ENCODE measurements around the gene SOX5. TPM values are rescaled to one million over a fixed set of nuclear protein-coding genes. Genes with fewer than 3 reads are reported as not detected.

SOX5 gene
- polyA plus RNA-seq, 4 donors: 0.81 to 5.1 (median 1.3) TPM; not detected in 1

GRCh38 chr12:23581913-23582312 is 367.6 kb downstream of the SOX5 start:
- no peaks in the 10 kb centered on the region for H3K36me3 ChIP-seq (ENCODE audit: control insufficient read depth in 3 of 3, insufficient read depth in 2 of 3, low read depth in 1 of 3, low read length in 3 of 3)
- 87 to 94% (median 89%) methylated on average over 3 of the region's 3 CpGs for WGBS, 3 donors
- H3K9me3 ChIP-seq (ENCODE audit: control insufficient read depth in 2 of 2, insufficient read depth in 1 of 2, low read depth in 1 of 2, low read length in 1 of 2): no peaks in the 10 kb centered on the region
- FAIRE-seq: no peak
- no peak overlapping the region for H3K27ac ChIP-seq (ENCODE audit: low read depth in 1 of 3, low read length in 2 of 3)
- no peak overlapping the region for H3K4me3 ChIP-seq (ENCODE audit: low read depth in 1 of 3, low read length in 3 of 3)
- H3K4me1 ChIP-seq (ENCODE audit: control insufficient read depth in 3 of 3, insufficient read depth in 2 of 3, low read depth in 1 of 3, low read length in 2 of 3): no peaks in the 10 kb centered on the region
- no peak for DNase-seq
- no peaks in the 10 kb centered on the region for H3K27me3 ChIP-seq (ENCODE audit: control insufficient read depth in 3 of 3, insufficient read depth in 3 of 3, low read length in 3 of 3)

GRCh38 chr12:23579257-23579656 is 370.2 kb downstream of the SOX5 start:
- Histone ChIP-seq H3K9me3 (ENCODE audit: control insufficient read depth in 2 of 2, insufficient read depth in 1 of 2, low read depth in 1 of 2, low read length in 1 of 2) (no peaks in the 10 kb centered on the region), H3K4me3 (ENCODE audit: low read depth in 1 of 3, low read length in 3 of 3) (no peak overlapping the region), H3K27ac (ENCODE audit: low read depth in 1 of 3, low read length in 2 of 3) (no peak overlapping the region), H3K36me3 (ENCODE audit: control insufficient read depth in 3 of 3, insufficient read depth in 2 of 3, low read depth in 1 of 3, low read length in 3 of 3) (no peaks in the 10 kb centered on the region), H3K27me3 (ENCODE audit: control insufficient read depth in 3 of 3, insufficient read depth in 3 of 3, low read length in 3 of 3) (no peaks in the 10 kb centered on the region), H3K4me1 (ENCODE audit: control insufficient read depth in 3 of 3, insufficient read depth in 2 of 3, low read depth in 1 of 3, low read length in 2 of 3) (no peaks in the 10 kb centered on the region)
- 73 to 81% (median 78%) methylated on average over 1 of the region's 1 CpG for WGBS, 3 donors
- DNase-seq (no peak), FAIRE-seq (no peak)

- Histone ChIP-seq H3K4me3 (ENCODE audit: low read depth in 1 of 3, low read length in 3 of 3) (no peak overlapping the region), H3K27ac (ENCODE audit: low read depth in 1 of 3, low read length in 2 of 3) (no peak overlapping the region), H3K4me1 (ENCODE audit: control insufficient read depth in 3 of 3, insufficient read depth in 2 of 3, low read depth in 1 of 3, low read length in 2 of 3) (no peaks in the 10 kb centered on the region), H3K9me3 (ENCODE audit: control insufficient read depth in 2 of 2, insufficient read depth in 1 of 2, low read depth in 1 of 2, low read length in 1 of 2) (no peaks in the 10 kb centered on the region), H3K36me3 (ENCODE audit: control insufficient read depth in 3 of 3, insufficient read depth in 2 of 3, low read depth in 1 of 3, low read length in 3 of 3) (no peaks in the 10 kb centered on the region), H3K27me3 (ENCODE audit: control insufficient read depth in 3 of 3, insufficient read depth in 3 of 3, low read length in 3 of 3) (no peaks in the 10 kb centered on the region)
- FAIRE-seq (no peak), DNase-seq (no peak)
- WGBS, 3 donors: 46 to 67% (median 54%) methylated on average over 2 of the region's 2 CpGs
Observed at GRCh38 chr12:23576372-23576771, 373.1 kb downstream of the SOX5 start.

- Histone ChIP-seq H3K4me1 (ENCODE audit: control insufficient read depth in 3 of 3, insufficient read depth in 2 of 3, low read depth in 1 of 3, low read length in 2 of 3) (no peaks in the 10 kb centered on the region), H3K36me3 (ENCODE audit: control insufficient read depth in 3 of 3, insufficient read depth in 2 of 3, low read depth in 1 of 3, low read length in 3 of 3) (no peaks in the 10 kb centered on the region), H3K4me3 (ENCODE audit: low read depth in 1 of 3, low read length in 3 of 3) (no peak overlapping the region), H3K27me3 (ENCODE audit: control insufficient read depth in 3 of 3, insufficient read depth in 3 of 3, low read length in 3 of 3) (no peaks in the 10 kb centered on the region), H3K27ac (ENCODE audit: low read depth in 1 of 3, low read length in 2 of 3) (no peak overlapping the region), H3K9me3 (ENCODE audit: control insufficient read depth in 2 of 2, insufficient read depth in 1 of 2, low read depth in 1 of 2, low read length in 1 of 2) (peaks cover 0 to 2% of the 10 kb centered on the region in 2 donors)
- DNase-seq (no peak), FAIRE-seq (no peak)
- 88 to 96% (median 96%) methylated on average over 2 of the region's 2 CpGs for WGBS, 3 donors
Observed at GRCh38 chr12:23569356-23569755, 380.1 kb downstream of the SOX5 start.

GRCh38 chr12:23566133-23566532 is 383.3 kb downstream of the SOX5 start:
- Histone ChIP-seq H3K4me3 (ENCODE audit: low read depth in 1 of 3, low read length in 3 of 3) (no peak overlapping the region), H3K9me3 (ENCODE audit: control insufficient read depth in 2 of 2, insufficient read depth in 1 of 2, low read depth in 1 of 2, low read length in 1 of 2) (peaks cover 0 to 2% of the 10 kb centered on the region in 2 donors), H3K27me3 (ENCODE audit: control insufficient read depth in 3 of 3, insufficient read depth in 3 of 3, low read length in 3 of 3) (no peaks in the 10 kb centered on the region), H3K4me1 (ENCODE audit: control insufficient read depth in 3 of 3, insufficient read depth in 2 of 3, low read depth in 1 of 3, low read length in 2 of 3) (no peaks in the 10 kb centered on the region), H3K27ac (ENCODE audit: low read depth in 1 of 3, low read length in 2 of 3) (no peak overlapping the region), H3K36me3 (ENCODE audit: control insufficient read depth in 3 of 3, insufficient read depth in 2 of 3, low read depth in 1 of 3, low read length in 3 of 3) (no peaks in the 10 kb centered on the region)
- 39 to 46% (median 44%) methylated on average over 2 of the region's 2 CpGs for WGBS, 3 donors
- DNase-seq (no peak), FAIRE-seq (no peak)

GRCh38 chr12:23564451-23565152 is 384.9 kb downstream of the SOX5 start:
- H3K4me1 ChIP-seq (ENCODE audit: control insufficient read depth in 3 of 3, insufficient read depth in 2 of 3, low read depth in 1 of 3, low read length in 2 of 3): no peaks in the 10 kb centered on the region
- no peak overlapping the region for H3K27ac ChIP-seq (ENCODE audit: low read depth in 1 of 3, low read length in 2 of 3)
- no peaks in the 10 kb centered on the region for H3K9me3 ChIP-seq (ENCODE audit: control insufficient read depth in 2 of 2, insufficient read depth in 1 of 2, low read depth in 1 of 2, low read length in 1 of 2)
- 66 to 77% (median 77%) methylated on average over 8 of the region's 8 CpGs for WGBS, 3 donors
- no peak for DNase-seq
- H3K4me3 ChIP-seq (ENCODE audit: low read depth in 1 of 3, low read length in 3 of 3): no peak overlapping the region
- FAIRE-seq: no peak
- H3K36me3 ChIP-seq (ENCODE audit: control insufficient read depth in 3 of 3, insufficient read depth in 2 of 3, low read depth in 1 of 3, low read length in 3 of 3): no peaks in the 10 kb centered on the region
- no peaks in the 10 kb centered on the region for H3K27me3 ChIP-seq (ENCODE audit: control insufficient read depth in 3 of 3, insufficient read depth in 3 of 3, low read length in 3 of 3)

- 85 to 91% (median 88%) methylated on average over 12 of the region's 12 CpGs for WGBS, 3 donors
- no peak overlapping the region for H3K27ac ChIP-seq (ENCODE audit: low read depth in 1 of 3, low read length in 2 of 3)
- no peak overlapping the region for H3K4me3 ChIP-seq (ENCODE audit: low read depth in 1 of 3, low read length in 3 of 3)
- DNase-seq: no peak
- H3K9me3 ChIP-seq (ENCODE audit: control insufficient read depth in 2 of 2, insufficient read depth in 1 of 2, low read depth in 1 of 2, low read length in 1 of 2): no peaks in the 10 kb centered on the region
- FAIRE-seq: no peak
- H3K36me3 ChIP-seq (ENCODE audit: control insufficient read depth in 3 of 3, insufficient read depth in 2 of 3, low read depth in 1 of 3, low read length in 3 of 3): no peaks in the 10 kb centered on the region
- H3K27me3 ChIP-seq (ENCODE audit: control insufficient read depth in 3 of 3, insufficient read depth in 3 of 3, low read length in 3 of 3): no peaks in the 10 kb centered on the region
- H3K4me1 ChIP-seq (ENCODE audit: control insufficient read depth in 3 of 3, insufficient read depth in 2 of 3, low read depth in 1 of 3, low read length in 2 of 3): no peaks in the 10 kb centered on the region
Observed at GRCh38 chr12:23561364-23562345, 387.8 kb downstream of the SOX5 start.

GRCh38 chr12:23560611-23561010 is 388.9 kb downstream of the SOX5 start:
- no peak overlapping the region for H3K4me3 ChIP-seq (ENCODE audit: low read depth in 1 of 3, low read length in 3 of 3)
- no peaks in the 10 kb centered on the region for H3K36me3 ChIP-seq (ENCODE audit: control insufficient read depth in 3 of 3, insufficient read depth in 2 of 3, low read depth in 1 of 3, low read length in 3 of 3)
- no peaks in the 10 kb centered on the region for H3K9me3 ChIP-seq (ENCODE audit: control insufficient read depth in 2 of 2, insufficient read depth in 1 of 2, low read depth in 1 of 2, low read length in 1 of 2)
- no peaks in the 10 kb centered on the region for H3K4me1 ChIP-seq (ENCODE audit: control insufficient read depth in 3 of 3, insufficient read depth in 2 of 3, low read depth in 1 of 3, low read length in 2 of 3)
- FAIRE-seq (no peak), DNase-seq (no peak)
- WGBS, 3 donors: 71 to 77% (median 75%) methylated on average over 2 of the region's 2 CpGs
- H3K27me3 ChIP-seq (ENCODE audit: control insufficient read depth in 3 of 3, insufficient read depth in 3 of 3, low read length in 3 of 3): no peaks in the 10 kb centered on the region
- H3K27ac ChIP-seq (ENCODE audit: low read depth in 1 of 3, low read length in 2 of 3): no peak overlapping the region
